ENCODE results near the gene CIBAR2. TPM values are rescaled to one million over a fixed set of nuclear protein-coding genes. Genes with fewer than 3 reads are reported as not detected.
"Not testable (repeated sequence)": the region's sequence is repeated elsewhere in the genome, so short reads cannot be mapped to it uniquely, and the experiment has no call there.

CIBAR2 gene
- total RNA-seq, 2 experiments from 2014 or later, result not detected

DNA sequence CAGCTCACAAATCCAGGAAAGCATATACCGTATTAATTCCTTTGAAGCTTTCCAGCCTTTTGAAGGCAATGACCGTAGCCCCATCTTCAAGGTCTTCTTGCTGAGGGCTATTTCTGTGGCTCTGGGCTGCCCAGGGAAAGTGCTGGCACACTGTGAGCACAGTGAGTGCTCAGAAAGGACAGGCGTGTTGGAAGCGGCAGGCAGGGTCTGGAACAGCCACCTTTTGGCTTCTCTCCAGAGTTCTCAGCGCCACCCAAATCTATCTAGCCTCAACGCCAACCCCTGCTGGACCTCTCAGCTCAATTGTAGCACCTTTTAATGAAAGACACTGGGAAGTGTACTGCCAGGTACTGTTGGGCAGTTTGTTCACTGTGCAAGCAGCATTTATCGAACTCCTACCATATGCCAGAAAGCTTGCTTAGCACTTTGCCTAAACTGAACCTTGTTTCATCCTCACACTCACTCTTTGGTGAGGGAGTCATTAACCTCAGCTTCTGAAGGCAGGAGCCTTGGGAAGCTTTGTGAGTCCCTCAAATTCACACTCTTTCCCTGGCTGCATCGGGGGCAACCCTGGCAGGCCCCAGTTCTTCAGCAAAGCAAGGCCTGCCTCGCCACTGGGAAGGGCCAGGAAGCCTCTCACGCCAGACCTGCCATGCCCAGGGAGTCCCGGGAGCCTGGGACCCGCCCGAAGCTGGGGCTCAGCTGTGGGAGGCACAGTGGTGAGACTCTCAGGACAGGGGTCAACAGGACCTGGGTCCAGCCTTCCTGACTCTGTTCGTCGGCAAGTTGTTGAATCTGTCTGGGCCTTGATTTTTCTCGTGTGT lies 13.5 kb upstream of the CIBAR2 start:
- Mint-ChIP-seq H3K27ac (no peak overlapping the region), H3K36me3 (no peaks in the 10 kb centered on the region)
- no peak for DNase-seq

DNA sequence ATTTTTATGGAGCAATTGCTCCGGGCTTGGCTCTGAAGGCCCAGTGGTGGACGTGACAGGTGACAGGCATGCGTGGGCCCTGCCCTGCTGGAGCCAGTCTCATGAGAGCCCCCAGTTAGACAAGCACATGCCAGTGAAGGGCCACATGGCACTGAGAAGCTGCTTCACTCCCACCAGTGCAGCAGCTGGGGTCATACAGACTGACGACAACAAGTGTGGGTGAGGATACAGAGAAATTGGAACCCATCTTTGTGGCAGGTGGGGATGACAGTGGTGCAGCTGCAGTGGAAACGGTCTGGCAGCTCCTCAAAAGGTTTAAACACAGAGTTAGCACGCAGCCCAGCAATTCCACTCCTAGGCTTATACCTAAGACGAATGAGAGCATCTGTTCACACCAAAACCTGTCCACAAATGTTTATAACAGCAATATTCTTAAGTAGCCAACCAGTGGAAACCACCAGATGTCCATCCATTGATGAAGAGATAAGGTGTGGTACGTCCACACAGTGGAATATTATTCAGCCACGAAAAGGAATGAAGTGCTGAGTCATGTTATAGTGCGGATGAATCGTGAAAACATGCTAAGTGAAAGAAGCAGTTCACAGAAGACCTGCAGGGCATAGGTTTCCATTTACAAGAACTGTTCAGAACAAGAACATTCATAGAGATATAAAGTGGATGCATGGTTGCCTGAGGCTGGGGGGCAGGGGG lies 12.5 kb upstream of the CIBAR2 start:
- H3K27ac Mint-ChIP-seq, result no peak overlapping the region
- no peak for DNase-seq
- H3K4me3 Mint-ChIP-seq, result no peak overlapping the region
- no peaks in the 10 kb centered on the region for H3K27me3 Mint-ChIP-seq
- H3K36me3 Mint-ChIP-seq, result no peaks in the 10 kb centered on the region
- H3K9me3 Mint-ChIP-seq, result no peaks in the 10 kb centered on the region
- peaks cover 14% of the 10 kb centered on the region for H3K4me1 Mint-ChIP-seq

More for the DNA sequence above, 13.5 kb upstream of the CIBAR2 start:
- no peaks in the 10 kb centered on the region for H3K9me3 Mint-ChIP-seq
- H3K4me3 Mint-ChIP-seq, result no peak overlapping the region
- peaks cover 14% of the 10 kb centered on the region for H3K4me1 Mint-ChIP-seq
- H3K27me3 Mint-ChIP-seq, result no peaks in the 10 kb centered on the region

DNA sequence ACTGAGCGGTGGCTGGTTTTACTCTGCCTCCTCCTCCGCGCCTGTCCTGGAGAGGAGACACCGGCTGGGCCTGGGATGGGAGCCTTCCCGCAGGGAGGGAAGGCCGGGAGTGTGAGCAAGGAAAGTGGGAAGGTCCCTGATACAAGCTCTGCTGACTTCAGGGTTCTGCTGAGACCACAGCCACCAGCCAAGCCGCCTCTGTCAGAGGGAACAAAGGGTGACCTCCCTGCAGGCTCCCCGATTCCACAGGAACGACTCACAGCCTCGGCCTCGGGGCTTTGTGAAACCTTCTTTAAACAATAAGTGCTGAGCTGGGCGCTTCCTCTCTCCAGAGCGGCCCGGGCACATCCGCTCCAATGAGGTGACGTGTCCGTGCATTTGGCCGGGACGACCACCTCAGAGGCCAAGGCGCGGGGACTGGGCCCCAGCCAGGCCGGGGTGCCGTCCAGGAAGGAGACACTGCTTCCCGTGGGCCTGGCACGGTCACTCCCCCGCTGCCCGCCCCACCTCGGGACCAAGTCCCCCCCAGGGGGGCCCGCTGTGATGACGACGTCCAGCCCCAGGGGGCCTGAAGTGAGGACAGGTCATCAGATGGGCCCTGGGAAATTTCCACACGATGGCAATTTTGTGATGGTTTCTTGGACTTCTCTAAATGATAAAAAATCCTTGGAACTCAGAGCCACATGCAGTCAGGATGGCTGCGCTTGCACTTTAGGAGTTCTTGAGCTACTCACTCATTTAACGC lies 11.8 kb upstream of the CIBAR2 start:
- Mint-ChIP-seq H3K4me1 (peaks cover 14% of the 10 kb centered on the region), H3K27me3 (no peaks in the 10 kb centered on the region), H3K4me3 (no peak overlapping the region), H3K9me3 (no peaks in the 10 kb centered on the region), H3K36me3 (no peaks in the 10 kb centered on the region), H3K27ac (no peak overlapping the region)
- no peak for DNase-seq

DNA sequence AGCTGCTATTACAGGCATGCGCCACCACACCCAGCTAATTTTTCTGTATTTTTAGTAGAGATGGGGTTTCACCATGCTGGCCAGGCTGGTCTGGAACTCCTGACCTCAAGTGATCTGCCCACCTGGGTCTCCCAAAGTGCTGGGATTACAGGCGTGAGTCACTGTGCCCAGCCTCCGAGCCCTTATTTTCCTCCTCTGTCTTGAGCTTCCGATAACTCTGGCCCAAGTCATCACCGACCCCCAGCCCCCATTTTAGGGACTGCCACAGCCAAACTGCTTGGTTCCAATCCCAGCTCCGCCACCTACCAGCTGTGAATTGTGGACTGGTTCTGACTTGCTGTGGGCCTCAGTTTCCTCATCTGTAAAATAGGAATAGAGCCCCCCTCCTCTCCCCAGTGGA lies 11.2 kb upstream of the CIBAR2 start:
- DNase-seq, H3K27me3 Mint-ChIP-seq, H3K4me3 Mint-ChIP-seq, H3K36me3 Mint-ChIP-seq, H3K9me3 Mint-ChIP-seq, H3K27ac Mint-ChIP-seq: not testable (repeated sequence)
- peaks cover 14% of the 10 kb centered on the region for H3K4me1 Mint-ChIP-seq

DNA sequence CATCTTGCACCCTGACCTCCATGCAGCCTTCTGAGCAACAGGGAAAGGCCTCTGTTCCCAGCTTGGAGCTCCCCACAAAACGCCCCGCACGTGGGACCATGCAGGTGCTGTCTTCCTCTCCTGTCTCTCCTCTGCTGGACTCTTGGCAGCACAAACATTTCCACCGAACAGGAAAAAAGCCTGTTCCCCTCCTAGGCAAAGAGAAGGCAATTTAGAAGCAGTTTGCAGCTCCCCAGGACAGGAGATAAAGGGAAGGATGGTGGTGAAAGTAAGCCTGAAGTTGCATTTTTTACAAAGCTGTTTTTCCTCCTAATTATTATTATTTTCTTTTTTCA lies 7.7 kb upstream of the CIBAR2 start:
- Mint-ChIP-seq H3K27me3 (no peaks in the 10 kb centered on the region), H3K36me3 (no peaks in the 10 kb centered on the region), H3K9me3 (peaks cover 4% of the 10 kb centered on the region), H3K4me3 (no peak overlapping the region), H3K4me1 (peaks cover 6% of the 10 kb centered on the region), H3K27ac (no peak overlapping the region)
- no peak for DNase-seq

DNA sequence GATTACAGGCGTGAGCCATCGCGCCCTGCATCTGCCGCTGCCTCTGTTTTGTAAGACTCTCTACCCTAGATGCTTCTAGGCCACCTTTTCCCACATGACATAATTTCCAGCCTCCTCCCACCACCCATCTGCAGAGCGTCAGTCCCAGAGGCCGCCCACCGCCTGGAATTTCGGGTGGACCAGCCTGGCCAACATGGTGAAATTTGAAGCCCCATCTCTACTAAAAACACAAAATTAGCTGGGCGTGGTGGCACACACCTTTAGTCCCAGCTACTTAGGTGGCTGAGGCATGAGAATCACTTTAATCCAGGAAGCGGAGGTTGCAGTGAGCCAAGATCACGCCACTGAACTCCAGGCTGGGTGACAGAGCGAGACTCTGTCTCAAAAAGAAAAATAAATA lies 5.1 kb upstream of the CIBAR2 start:
- Mint-ChIP-seq H3K4me3 (no peak overlapping the region), H3K27me3 (no peaks in the 10 kb centered on the region), H3K4me1 (peaks cover 7% of the 10 kb centered on the region), H3K9me3 (peaks cover 4% of the 10 kb centered on the region), H3K27ac (no peak overlapping the region), H3K36me3 (no peaks in the 10 kb centered on the region)
- DNase-seq, result no peak

DNA sequence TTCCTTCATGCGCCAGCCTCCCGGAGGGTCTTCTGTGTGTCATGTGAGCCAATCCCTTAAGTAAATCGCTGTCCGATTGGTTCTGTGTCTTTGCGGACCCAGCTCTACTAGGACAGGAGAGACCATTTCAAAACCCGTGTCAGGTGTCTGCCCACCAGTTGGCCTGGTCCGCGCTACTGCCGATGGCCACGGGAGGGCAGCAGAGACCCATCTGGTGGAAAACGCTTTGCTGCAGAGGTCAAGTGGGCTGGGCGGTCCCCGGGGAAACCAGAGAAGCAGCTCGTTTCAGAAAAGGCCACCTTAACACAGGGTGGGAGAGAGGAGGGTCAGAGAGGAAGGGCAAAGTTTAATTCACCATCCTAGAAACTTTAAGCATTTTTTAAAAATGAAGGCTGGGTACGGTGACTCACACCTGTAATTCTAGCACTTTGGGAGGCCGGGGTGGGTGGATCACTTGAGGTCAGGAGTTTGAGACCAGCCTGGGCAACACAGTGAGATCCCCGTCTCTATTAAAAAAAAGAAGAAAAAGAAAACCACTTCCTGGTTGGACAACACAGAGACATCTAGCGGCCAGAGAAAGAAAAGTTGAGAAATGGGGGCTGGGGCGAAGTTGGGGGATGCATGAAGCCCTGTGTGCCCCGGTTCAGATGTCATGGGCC lies 2.8 kb upstream of the CIBAR2 start:
- DNase-seq, result peak; percentile 82
- no peak overlapping the region for H3K4me3 Mint-ChIP-seq
- no peaks in the 10 kb centered on the region for H3K27me3 Mint-ChIP-seq
- H3K4me1 Mint-ChIP-seq, result peaks cover 7% of the 10 kb centered on the region
- no peak overlapping the region for H3K27ac Mint-ChIP-seq
- H3K9me3 Mint-ChIP-seq, result peaks cover 4% of the 10 kb centered on the region
- no peaks in the 10 kb centered on the region for H3K36me3 Mint-ChIP-seq

DNA sequence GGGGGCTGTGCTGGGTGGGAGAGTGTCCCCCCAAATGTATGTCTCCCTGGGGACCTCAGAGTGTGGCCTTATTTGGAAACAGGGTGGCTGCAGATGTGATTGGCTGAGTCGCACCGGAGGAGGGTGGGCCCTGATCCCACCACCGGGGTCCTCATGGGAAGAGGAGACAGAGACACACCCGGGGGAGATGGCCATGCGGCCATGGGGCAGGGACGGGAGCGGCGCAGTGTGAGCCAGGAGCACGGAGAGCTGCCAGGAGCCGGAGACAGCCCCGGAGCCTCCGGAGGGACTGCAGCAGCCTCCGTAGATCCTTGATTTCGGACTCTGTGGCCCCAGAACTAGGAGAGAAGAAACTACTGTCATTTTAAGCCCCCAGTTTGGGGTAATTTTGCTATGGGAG lies 1.6 kb upstream of the CIBAR2 start:
- H3K4me3 Mint-ChIP-seq, result no peak overlapping the region
- peaks cover 4% of the 10 kb centered on the region for H3K9me3 Mint-ChIP-seq
- no peaks in the 10 kb centered on the region for H3K36me3 Mint-ChIP-seq
- no peak for DNase-seq
- peaks cover 7% of the 10 kb centered on the region for H3K4me1 Mint-ChIP-seq
- H3K27me3 Mint-ChIP-seq, result no peaks in the 10 kb centered on the region
- H3K27ac Mint-ChIP-seq, result no peak overlapping the region

DNA sequence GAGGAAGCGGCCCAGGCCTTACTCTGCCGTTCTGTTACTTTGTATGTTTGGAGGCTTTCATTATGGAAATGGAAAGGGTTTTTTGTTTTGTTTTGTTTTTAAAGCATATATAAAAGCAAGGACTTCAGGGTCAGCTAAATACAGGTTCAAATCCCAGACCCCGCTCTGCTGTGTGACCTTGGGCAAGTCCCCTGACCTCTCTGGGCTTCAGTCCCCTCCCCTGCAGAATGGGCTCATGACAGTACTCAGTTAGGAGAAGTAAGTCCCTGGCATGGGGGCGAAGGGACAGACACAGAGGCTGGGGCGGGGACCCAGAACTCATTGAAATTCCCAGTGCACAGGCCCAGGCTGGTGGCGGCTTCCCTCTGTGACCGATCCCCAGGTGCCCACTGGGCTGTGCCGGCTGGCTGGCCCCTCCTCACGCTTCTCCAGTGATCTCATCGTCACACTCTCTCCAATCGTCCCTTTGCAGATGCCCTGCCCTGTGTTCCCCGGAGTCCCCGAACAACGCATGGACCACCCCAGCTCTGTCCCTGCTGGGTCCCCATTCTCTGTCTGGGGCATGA lies 979 bp upstream of the CIBAR2 start:
- no peak overlapping the region for H3K27ac Mint-ChIP-seq
- H3K27me3 Mint-ChIP-seq, result no peaks in the 10 kb centered on the region
- H3K4me1 Mint-ChIP-seq, result peaks cover 7% of the 10 kb centered on the region
- peaks cover 4% of the 10 kb centered on the region for H3K9me3 Mint-ChIP-seq
- H3K36me3 Mint-ChIP-seq, result no peaks in the 10 kb centered on the region
- H3K4me3 Mint-ChIP-seq, result no peak overlapping the region
- DNase-seq, result no peak

DNA sequence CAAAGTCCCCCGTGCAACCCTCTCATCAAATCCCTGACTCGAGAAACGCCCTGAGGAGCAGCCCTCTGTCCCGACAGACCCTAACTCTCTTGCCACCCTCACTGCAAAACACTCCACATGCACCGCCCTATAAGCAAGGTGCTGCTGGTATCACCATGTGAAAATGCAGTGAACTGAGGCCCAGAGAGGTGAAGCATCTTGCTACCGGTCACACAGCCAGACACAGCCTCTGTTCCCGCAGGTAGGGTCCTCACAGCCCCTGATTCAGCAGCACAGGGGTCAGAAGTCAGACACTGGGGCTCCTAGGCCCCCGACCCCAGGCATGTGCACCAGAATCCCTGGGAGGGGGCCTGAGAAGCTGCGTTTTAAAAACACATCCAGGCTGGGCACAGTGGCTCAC lies 1.1 kb downstream of the CIBAR2 start:
- Mint-ChIP-seq H3K36me3 (no peaks in the 10 kb centered on the region), H3K9me3 (no peaks in the 10 kb centered on the region), H3K4me1 (peaks cover 7% of the 10 kb centered on the region), H3K4me3 (no peak overlapping the region), H3K27ac (no peak overlapping the region), H3K27me3 (no peaks in the 10 kb centered on the region)
- DNase-seq, result no peak

DNA sequence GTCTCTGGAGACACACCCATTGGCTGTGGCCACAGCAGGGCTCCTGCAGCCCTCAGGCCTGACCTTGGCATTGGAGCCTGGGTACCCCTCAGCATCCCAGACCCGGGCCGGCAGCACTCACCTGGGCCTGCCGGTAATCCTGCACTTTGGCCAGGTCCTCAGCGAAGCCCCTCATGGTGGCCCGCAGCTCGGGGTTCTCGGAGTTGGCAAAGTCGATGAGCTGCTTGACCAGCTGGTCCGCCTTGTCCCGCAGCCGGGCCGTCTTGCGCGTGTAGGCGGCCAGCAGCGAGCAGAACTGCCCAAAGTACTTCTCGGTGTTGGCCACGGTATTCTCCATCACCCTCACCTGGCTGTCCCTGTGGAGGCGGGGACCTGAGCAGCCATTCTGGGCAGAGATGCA lies 2.2 kb downstream of the CIBAR2 start:
- H3K4me3 Mint-ChIP-seq, result no peak overlapping the region
- H3K9me3 Mint-ChIP-seq, result no peaks in the 10 kb centered on the region
- no peaks in the 10 kb centered on the region for H3K36me3 Mint-ChIP-seq
- H3K4me1 Mint-ChIP-seq, result peaks cover 7% of the 10 kb centered on the region
- no peak for DNase-seq
- no peak overlapping the region for H3K27ac Mint-ChIP-seq
- no peaks in the 10 kb centered on the region for H3K27me3 Mint-ChIP-seq

DNA sequence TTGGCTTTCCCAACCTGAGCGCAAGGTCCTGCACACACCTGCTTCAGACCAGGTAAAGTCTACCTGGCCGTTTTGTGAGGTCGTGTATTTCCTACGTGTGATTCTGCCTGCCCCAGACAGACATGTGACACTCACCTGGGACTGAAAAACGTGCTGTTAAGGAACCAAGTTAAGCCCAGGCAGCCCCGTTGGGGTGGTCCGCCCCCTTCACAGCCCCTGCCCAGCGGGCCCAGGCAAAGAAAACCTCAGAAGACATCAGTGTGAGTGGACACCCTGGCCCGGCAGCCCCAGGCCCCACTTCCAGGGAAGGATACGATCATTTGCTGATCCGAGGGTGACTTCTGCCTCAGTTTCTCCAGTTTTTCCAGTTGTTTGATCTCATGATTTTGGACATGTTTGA lies 4.7 kb downstream of the CIBAR2 start:
- H3K27ac Mint-ChIP-seq, result no peak overlapping the region
- peaks cover 18% of the 10 kb centered on the region for H3K4me1 Mint-ChIP-seq

DNA sequence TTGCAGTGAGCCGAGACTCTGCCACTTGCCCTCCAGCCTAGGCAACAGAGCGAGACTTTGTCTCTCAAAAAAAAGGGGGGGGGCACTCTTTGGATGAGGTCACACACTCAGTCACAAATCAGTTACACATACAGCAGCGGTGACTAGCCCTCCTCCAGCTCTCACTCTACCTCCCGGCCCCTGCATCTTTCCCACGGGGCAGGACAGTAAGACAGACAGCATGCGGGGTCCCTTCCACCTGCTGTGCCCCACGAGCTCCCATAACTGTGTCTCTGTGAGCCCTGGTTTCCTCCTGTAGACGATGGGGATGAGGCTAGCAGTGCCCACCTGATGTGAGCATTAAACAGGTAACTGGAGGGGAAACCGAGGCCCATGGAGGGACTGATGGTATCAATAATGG lies 5.2 kb downstream of the CIBAR2 start:
- Mint-ChIP-seq H3K4me3 (no peak overlapping the region), H3K36me3 (no peaks in the 10 kb centered on the region), H3K27ac (no peak overlapping the region), H3K27me3 (no peaks in the 10 kb centered on the region), H3K9me3 (no peaks in the 10 kb centered on the region), H3K4me1 (peaks cover 19% of the 10 kb centered on the region)
- DNase-seq, result no peak

More for the DNA sequence above, 4.7 kb downstream of the CIBAR2 start:
- Mint-ChIP-seq H3K36me3 (no peaks in the 10 kb centered on the region), H3K4me3 (no peak overlapping the region), H3K27me3 (no peaks in the 10 kb centered on the region), H3K9me3 (no peaks in the 10 kb centered on the region)
- DNase-seq, result no peak

DNA sequence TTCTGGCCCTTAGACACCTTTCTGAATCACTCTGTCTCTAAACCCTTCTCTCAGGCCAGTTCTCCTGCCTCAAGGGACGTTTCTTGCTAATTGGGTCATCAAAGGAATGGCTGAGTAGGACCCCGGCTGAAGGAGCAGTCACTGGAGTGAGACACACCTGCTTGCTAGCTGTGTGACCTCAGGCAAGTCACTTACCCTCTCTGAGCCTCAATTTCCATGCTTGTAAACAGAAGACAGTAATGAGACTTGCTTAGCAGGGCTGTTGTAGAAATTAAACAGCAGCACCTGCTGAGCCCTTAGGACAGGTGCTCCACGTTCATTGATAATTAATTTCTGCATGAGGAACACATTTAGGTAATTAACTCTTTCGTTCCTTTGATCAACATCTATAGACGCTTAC lies 6.8 kb downstream of the CIBAR2 start:
- H3K27me3 Mint-ChIP-seq, result no peaks in the 10 kb centered on the region
- peak overlapping the region; percentile 79 for H3K27ac Mint-ChIP-seq
- no peaks in the 10 kb centered on the region for H3K36me3 Mint-ChIP-seq
- H3K4me1 Mint-ChIP-seq, result peaks cover 21% of the 10 kb centered on the region
- no peaks in the 10 kb centered on the region for H3K9me3 Mint-ChIP-seq
- no peak overlapping the region for H3K4me3 Mint-ChIP-seq
- DNase-seq, result no peak

All from activated naive CD8-positive, alpha-beta T cell treated with anti-CD3 and anti-CD28 coated beads for 36 hours (primary cell).